Heart left ventricle (tissue), 16 donors: Measurements from ENCODE around the gene TNNT1. TPM values are rescaled to one million over a fixed set of nuclear protein-coding genes. Genes with fewer than 3 reads are reported as not detected.

Experiments
- ATAC-seq, 4 donors: fragments of 200-7000 bp; cut with Tn5 transposase; one replicate each; pipeline ENCODE4 v1.9.1; 2020 to 2022; ENCODE audit warnings: moderate library complexity in 4 of 4, mild to moderate bottlenecking in 3 of 4, moderate number of reproducible peaks in 1 of 4
- DNase-seq, 5 donors: peaks; one replicate each; pipeline ENCODE4 v3.0.0-alpha.2; 2020
- H3K27ac ChIP-seq, 12 donors: fragments of 200-600 bp; sonication (generic) in 4 of 12; one replicate each; pipeline versions ENCODE4 v1.5.0 to v1.8.0; 2016 to 2022; ENCODE audit warnings: mild to moderate bottlenecking in 2 of 12
- H3K27me3 ChIP-seq, 9 donors: fragments of 200-600 bp; sonication (generic) in 2 of 9; one replicate each; pipeline versions ENCODE4 v1.5.1 to v1.8.0; 2016 to 2022; ENCODE audit warnings: mild to moderate bottlenecking in 3 of 9
- H3K36me3 ChIP-seq, 9 donors: fragments of 200-600 bp; sonication (generic) in 2 of 9; one replicate each; pipeline versions ENCODE4 v1.5.0 to v1.8.0; 2018 to 2022; ENCODE audit warnings: mild to moderate bottlenecking in 2 of 9
- H3K4me1 ChIP-seq, 12 donors: fragments of 200-600 bp; sonication (generic) in 4 of 12; one replicate each; pipeline versions ENCODE4 v1.5.0 to v1.8.0; 2016 to 2022; ENCODE audit warnings: mild to moderate bottlenecking in 3 of 12
- H3K4me3 ChIP-seq, 12 donors: fragments of 200-600 bp; sonication (generic) in 4 of 12; one replicate each; pipeline versions ENCODE4 v1.5.0 to v1.8.0; 2017 to 2022; ENCODE audit warnings: mild to moderate bottlenecking in 9 of 12, moderate library complexity in 4 of 12
- H3K9me3 ChIP-seq, 12 donors: fragments of 200-600 bp; sonication (generic) in 4 of 12; one replicate each; pipeline versions ENCODE4 v1.5.0 to v1.8.0; 2016 to 2022; ENCODE audit warnings: mild to moderate bottlenecking in 1 of 12
- CTCF ChIP-seq, 12 donors: fragments of 200-600 bp; sonication (generic) in 4 of 12; IDR thresholded peaks; one replicate each; pipeline versions ENCODE4 v1.5.0 to v1.8.0; 2018 to 2022; ENCODE audit warnings: antibody characterized with exemption in 12 of 12, mild to moderate bottlenecking in 5 of 12
- POLR2A ChIP-seq, 2 donors: fragments of 450-650 bp; IDR thresholded peaks; one replicate each; pipeline ENCODE4 v1.6.1; 2017; ENCODE audit warnings: antibody characterized with exemption in 2 of 2, mild to moderate bottlenecking in 2 of 2, moderate library complexity in 2 of 2
- WGBS, 4 donors: extraction: QIAGEN DNeasy Blood & Tissue Kit in 2 of 4; methylation state at CpG; one replicate each; pipeline versions ENCODE4 v1.1.5 to v1.1.7; 2013 to 2018; 5-methylcytosine and 5-hydroxymethylcytosine counted together
- intact Hi-C, 10 donors: fragments of 100-400 bp; cut with DNase I; formaldehyde crosslinking; loops; one replicate each; pipeline versions ENCODE4 v1.11.1 to v1.14.2; 2022
- polyA plus RNA-seq, 2 donors: library from polyadenylated mRNA; stranded (reverse); fragments of 200-250 nt; gene quantifications; one replicate each; pipeline ENCODE4 v1.2.3, GENCODE V29; 2013
- total RNA-seq, 9 donors: library from RNA; depleted of rRNA in 2 of 9; stranded (reverse); fragments of >200 nt in 2 of 9; fragmentation: NEBNext Ultra II Directional in 3 of 9; extraction: Animal tissue kit (Norgen Biotek cat#: 25700) in 3 of 9; gene quantifications; one replicate each; pipeline versions ENCODE4 v1.1.0 to v1.2.4, GENCODE V29; 2016 to 2023
- donor health status: ischemic (EF 13 %, LVEDD 7.1; RV severe dilation, severe dysfunction).
- donor health status: healthy with polysubstance abuse.
- donor health status: DM: no; HTN: yes; CAD: no.
- donor health status: DM: no; HTN: no; CAD: no.
- donor health status: ischemic (EF 25% LVEDD 6.9; RV normal size, moderate dysfunction).
- donor health status: ischemic (EF 25% LVEDD 5.7; RV mildly dilated, moderate dysfunction).
- donor health status: healthy.
- donor health status: DM: yes; HTN: yes; CAD: no.
- donor health status: ischemic (EF 35%, LVEDD 5.7; RV mildly dilated, moderate dysfunction).
- donor health status: nonischemic (EF 11% LVEDD 7.7; RV severe dilation, severe dysfunction).
- donor health status: DM: yes; HTN: yes; CAD: no.
- donor health status: PGD.
- donor health status: ischemic (EF 29% LVEDD 5.4; RV normal size, mild dysfunction).
- donor health status: nonischemic (EF 23%, LVEDD 6.1; RV moderate dilation, normal function).

The TNNT1 gene
- total and polyA plus RNA-seq, 11 donors: 18.7 to 264 (median 58.6) TPM

GRCh38 chr19:55091955-55092354, 57.1 kb downstream of the TNNT1 start:
- peaks cover 4 to 57% (median 54%) of the 10 kb centered on the region in 9 donors for H3K36me3 ChIP-seq
- peak in 2 of 5 donors; percentile 24 to 60 for DNase-seq
- H3K4me3 ChIP-seq: no peak overlapping the region
- no peak for ATAC-seq
- intact Hi-C loops: no loop called here
- TF ChIP-seq POLR2A (IDR thresholded peaks at IDR 0.05) (no peak), CTCF (IDR thresholded peaks at IDR 0.05) (no peak)
- H3K4me1 ChIP-seq: peaks cover 0 to 34% (median 15%) of the 10 kb centered on the region in 12 donors
- H3K27me3 ChIP-seq: peaks cover 0 to 9% (median 0%) of the 10 kb centered on the region in 9 donors
- H3K9me3 ChIP-seq: no peaks in the 10 kb centered on the region
- WGBS, 4 donors: 84 to 87% (median 86%) methylated on average over 26 to 27 of the region's 27 CpGs
- peak overlapping the region in 5 of 12 donors; percentile 9 to 57 (median 38) for H3K27ac ChIP-seq

GRCh38 chr19:55091126-55091910, 57.7 kb downstream of the TNNT1 start:
- intact Hi-C loops: no loop called here
- peaks cover 4 to 57% (median 53%) of the 10 kb centered on the region in 9 donors for H3K36me3 ChIP-seq
- H3K9me3 ChIP-seq: no peaks in the 10 kb centered on the region
- H3K4me3 ChIP-seq: no peak overlapping the region
- peaks cover 0 to 40% (median 19%) of the 10 kb centered on the region in 12 donors for H3K4me1 ChIP-seq
- H3K27me3 ChIP-seq: peaks cover 0 to 15% (median 0%) of the 10 kb centered on the region in 9 donors
- peak in 2 of 5 donors; percentile 48 to 66 for DNase-seq
- peak overlapping the region in 5 of 12 donors; percentile 9 to 57 (median 38) for H3K27ac ChIP-seq
- no peak for TF ChIP-seq POLR2A (IDR thresholded peaks at IDR 0.05)
- TF ChIP-seq CTCF (IDR thresholded peaks at IDR 0.05): no peak
- 78 to 85% (median 79%) methylated on average over 19 to 32 of the region's 32 CpGs for WGBS, 4 donors
- ATAC-seq: no peak

GRCh38 chr19:55090564-55090963, 58.4 kb downstream of the TNNT1 start:
- ATAC-seq (no peak), DNase-seq (peak in 1 of 5 donors; percentile 26)
- intact Hi-C loops: no loop called here
- H3K27me3 ChIP-seq: peaks cover 0 to 21% (median 0%) of the 10 kb centered on the region in 9 donors
- WGBS, 4 donors: 88 to 94% (median 94%) methylated on average over 13 of the region's 13 CpGs
- H3K4me3 ChIP-seq: no peak overlapping the region
- TF ChIP-seq POLR2A (IDR thresholded peaks at IDR 0.05): no peak
- TF ChIP-seq CTCF (IDR thresholded peaks at IDR 0.05): no peak
- H3K27ac ChIP-seq: no peak overlapping the region
- peaks cover 4 to 51% (median 45%) of the 10 kb centered on the region in 9 donors for H3K36me3 ChIP-seq
- H3K9me3 ChIP-seq: no peaks in the 10 kb centered on the region
- H3K4me1 ChIP-seq: peaks cover 0 to 42% (median 22%) of the 10 kb centered on the region in 12 donors

GRCh38 chr19:55089342-55089944, 59.6 kb downstream of the TNNT1 start:
- intact Hi-C loops: loop anchor here in 1 of 10 donors (2.0 kb wide), 1 partner anchor 25 kb away; no protein-coding TSS in a partner anchor
- H3K27me3 ChIP-seq: peaks cover 0 to 32% (median 5%) of the 10 kb centered on the region in 9 donors
- DNase-seq (peak in 2 of 5 donors; percentile 14 to 21), ATAC-seq (no peak)
- peaks cover 0 to 42% (median 22%) of the 10 kb centered on the region in 12 donors for H3K4me1 ChIP-seq
- 77 to 81% (median 79%) methylated on average over 3 of the region's 3 CpGs for WGBS, 4 donors
- H3K9me3 ChIP-seq: no peaks in the 10 kb centered on the region
- no peak overlapping the region for H3K4me3 ChIP-seq
- H3K27ac ChIP-seq: no peak overlapping the region
- TF ChIP-seq POLR2A (IDR thresholded peaks at IDR 0.05): no peak
- no peak for TF ChIP-seq CTCF (IDR thresholded peaks at IDR 0.05)
- peaks cover under 1 to 39% (median 34%) of the 10 kb centered on the region in 9 donors for H3K36me3 ChIP-seq
